MM.1S (cell line): Measurements from ENCODE around the gene ZNF888.

Experiments used
- DNase-seq: peaks from one replicate; pipeline ENCODE4 v3.0.0-alpha.2; 2015
- H2AFZ ChIP-seq: fragments of 300-600 bp; sonication (generic); 2 replicates; pipeline ENCODE4 v1.6.0; 2016; ENCODE audit warnings: antibody characterized with exemption, low read length
- H3F3A ChIP-seq: fragments of 300-600 bp; sonication (generic); 2 replicates; pipeline ENCODE4 v1.6.1; 2016; ENCODE audit warnings: mild to moderate bottlenecking, antibody characterized with exemption, low read length, moderate library complexity, mixed read lengths; ENCODE audit not compliant: insufficient read depth
- H3K27ac ChIP-seq: fragments of 300-600 bp; sonication (generic); 2 replicates; pipeline ENCODE4 v1.5.1; 2016; ENCODE audit warnings: mild to moderate bottlenecking, low read length
- H3K27me3 ChIP-seq: fragments of 300-600 bp; sonication (generic); replicated peaks from 2 replicates; pipeline ENCODE4 v1.6.0; 2016; ENCODE audit warnings: low read length; ENCODE audit not compliant: insufficient read depth
- H3K36me3 ChIP-seq: fragments of 300-600 bp; sonication (generic); replicated peaks from 2 replicates; pipeline ENCODE4 v1.6.1; 2016; ENCODE audit warnings: mild to moderate bottlenecking, low read length, mixed read lengths; ENCODE audit not compliant: insufficient read depth
- H3K4me1 ChIP-seq: fragments of 300-600 bp; sonication (generic); 2 replicates; pipeline ENCODE4 v1.6.1; 2016; ENCODE audit warnings: low read length, mixed read lengths
- H3K4me2 ChIP-seq: fragments of 300-600 bp; sonication (generic); 2 replicates; pipeline ENCODE4 v1.6.0; 2016; ENCODE audit warnings: low read depth, low read length
- H3K4me3 ChIP-seq: fragments of 300-600 bp; sonication (generic); 2 replicates; pipeline ENCODE4 v1.5.1; 2016; ENCODE audit warnings: low read length, mixed read lengths
- H3K79me2 ChIP-seq: fragments of 300-600 bp; sonication (generic); 2 replicates; pipeline ENCODE4 v1.6.1; 2016; ENCODE audit warnings: mixed run types, low read length, mixed read lengths
- H3K9ac ChIP-seq: fragments of 300-600 bp; sonication (generic); 2 replicates; pipeline ENCODE4 v1.6.1; 2016; ENCODE audit warnings: low read length, mixed read lengths
- H3K9me2 ChIP-seq: fragments of 300-600 bp; sonication (generic); replicated peaks from 2 replicates; pipeline ENCODE4 v1.6.1; 2016; ENCODE audit warnings: mild to moderate bottlenecking, low read length, mixed read lengths; ENCODE audit not compliant: insufficient read depth
- H3K9me3 ChIP-seq: fragments of 300-600 bp; sonication (generic); replicated peaks from 2 replicates; pipeline ENCODE4 v1.6.1; 2016; ENCODE audit warnings: mild to moderate bottlenecking, low read length, mixed read lengths; ENCODE audit not compliant: insufficient read depth
- H4K20me1 ChIP-seq: fragments of 300-600 bp; sonication (generic); 2 replicates; pipeline ENCODE4 v1.6.1; 2016; ENCODE audit warnings: mild to moderate bottlenecking, low read length, moderate library complexity, mixed read lengths; ENCODE audit not compliant: insufficient read depth
- EZH2 ChIP-seq: fragments of 300-600 bp; sonication (generic); optimal IDR thresholded peaks from 2 replicates; pipeline ENCODE3; 2017; ENCODE audit warnings: low read depth, mild to moderate bottlenecking, antibody characterized with exemption, low read length, mixed read lengths
- EZH2phosphoT487 ChIP-seq: fragments of 300-600 bp; sonication (generic); IDR thresholded peaks from 2 replicates; pipeline ENCODE4 v1.6.1; 2018; ENCODE audit warnings: antibody characterized with exemption, low read length
- TF ChIP-seq, protein P1 (sequence below): fragments of 300-600 bp; sonication (generic); IDR thresholded peaks from 2 replicates; pipeline ENCODE4 v1.5.1; 2016; ENCODE audit warnings: antibody characterized with exemption, low read length, mixed read lengths

The ZNF888 gene

DNA sequence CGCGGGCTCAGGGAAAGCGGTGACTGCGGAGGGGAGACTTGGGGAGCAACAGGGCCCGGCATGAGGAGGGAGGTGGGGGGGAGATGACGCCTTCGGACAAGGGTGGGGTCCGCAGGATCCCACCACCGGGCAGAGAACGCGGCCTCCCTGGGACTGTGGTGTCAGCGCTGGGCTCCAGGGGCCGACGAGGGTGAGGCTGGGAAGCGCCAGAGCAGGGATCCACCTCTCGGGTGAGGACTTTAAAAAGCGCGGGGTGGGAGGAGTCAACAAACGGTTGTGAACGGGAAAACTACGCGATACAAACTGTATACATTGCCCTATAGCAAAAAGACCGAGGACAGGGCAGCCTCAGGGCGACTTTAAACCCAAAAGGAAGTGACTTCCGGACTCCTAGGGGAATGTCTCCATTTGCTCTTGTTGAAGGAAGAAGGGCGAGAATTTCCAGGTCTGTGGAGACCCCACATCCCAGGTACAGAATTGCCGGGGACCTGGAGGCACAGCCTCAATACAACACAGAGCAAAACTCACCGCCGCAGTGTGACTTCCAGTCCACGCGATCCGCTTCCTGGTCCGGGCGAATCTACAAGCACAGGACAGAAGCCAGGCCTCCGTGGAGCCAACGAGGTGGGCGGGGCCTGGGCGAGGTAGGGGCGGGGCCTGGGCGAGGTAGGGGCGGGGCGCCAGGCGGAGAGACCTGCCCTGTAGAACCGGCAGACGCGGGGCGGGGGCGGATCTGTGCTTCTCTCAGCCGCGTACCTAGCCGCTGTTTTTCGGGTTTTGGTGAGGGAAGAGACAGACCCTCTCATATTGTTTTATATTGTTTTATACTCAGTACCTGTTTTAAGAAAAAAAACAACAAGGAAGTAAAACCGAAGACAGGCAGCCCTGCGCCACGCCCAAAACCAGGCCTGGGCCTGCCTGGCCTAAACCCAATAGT, at the start of gene ZNF888:
TSS of gene ZNF888 (minus strand) at position 588 of the 937 bp plus-strand sequence. CDS start 5,555 bp downstream, outside the sequence.
- Histone ChIP-seq H3K4me3 (peak within 1 kb of the TSS; percentile 48), H3K9ac (no peak within 1 kb of the TSS), H4K20me1 (no peaks in the 10 kb centered on the region), H3K36me3 (no peaks in the 10 kb centered on the region), H3K27me3 (no peaks in the 10 kb centered on the region), H3K4me2 (peak within 1 kb of the TSS; percentile 49; the same call in 1 of the 2 replicates), H3F3A (no peaks in the 10 kb centered on the region), H3K9me3 (no peaks in the 10 kb centered on the region), H3K79me2 (no peaks in the 10 kb centered on the region), H3K27ac (no peak within 1 kb of the TSS), H3K9me2 (no peaks in the 10 kb centered on the region), H3K4me1 (no peaks in the 10 kb centered on the region), H2AFZ (peak within 1 kb of the TSS; percentile 45)
- DNase-seq: peak; percentile 26
- TF ChIP-seq, protein P1, sequence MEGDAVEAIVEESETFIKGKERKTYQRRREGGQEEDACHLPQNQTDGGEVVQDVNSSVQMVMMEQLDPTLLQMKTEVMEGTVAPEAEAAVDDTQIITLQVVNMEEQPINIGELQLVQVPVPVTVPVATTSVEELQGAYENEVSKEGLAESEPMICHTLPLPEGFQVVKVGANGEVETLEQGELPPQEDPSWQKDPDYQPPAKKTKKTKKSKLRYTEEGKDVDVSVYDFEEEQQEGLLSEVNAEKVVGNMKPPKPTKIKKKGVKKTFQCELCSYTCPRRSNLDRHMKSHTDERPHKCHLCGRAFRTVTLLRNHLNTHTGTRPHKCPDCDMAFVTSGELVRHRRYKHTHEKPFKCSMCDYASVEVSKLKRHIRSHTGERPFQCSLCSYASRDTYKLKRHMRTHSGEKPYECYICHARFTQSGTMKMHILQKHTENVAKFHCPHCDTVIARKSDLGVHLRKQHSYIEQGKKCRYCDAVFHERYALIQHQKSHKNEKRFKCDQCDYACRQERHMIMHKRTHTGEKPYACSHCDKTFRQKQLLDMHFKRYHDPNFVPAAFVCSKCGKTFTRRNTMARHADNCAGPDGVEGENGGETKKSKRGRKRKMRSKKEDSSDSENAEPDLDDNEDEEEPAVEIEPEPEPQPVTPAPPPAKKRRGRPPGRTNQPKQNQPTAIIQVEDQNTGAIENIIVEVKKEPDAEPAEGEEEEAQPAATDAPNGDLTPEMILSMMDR: no peak
- TF ChIP-seq EZH2phosphoT487 (no peak), EZH2 (no peak)

DNA sequence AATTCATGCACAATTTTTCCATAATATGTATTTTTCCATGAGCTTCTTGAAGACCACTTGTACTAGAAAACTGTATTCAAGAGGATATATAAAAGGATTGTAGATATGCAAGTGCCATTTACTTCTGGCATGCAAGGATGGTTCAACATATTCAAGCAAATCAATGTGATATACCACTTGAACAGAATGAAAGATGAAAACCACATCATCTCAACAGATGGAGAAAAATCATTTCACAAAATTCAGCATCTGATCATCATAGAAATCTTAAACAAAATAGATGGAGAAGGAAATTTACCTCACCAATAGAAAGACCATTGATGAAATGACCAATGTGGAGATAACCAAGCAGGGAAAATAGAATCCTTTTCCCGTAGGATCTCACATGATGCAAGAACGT, 44.5 kb upstream of the ZNF888 start:
- no peak overlapping the region for H3K4me3 ChIP-seq
- TF ChIP-seq EZH2 (no peak), EZH2phosphoT487 (no peak)
- TF ChIP-seq, protein P1: no peak
- H3K36me3 ChIP-seq: no peaks in the 10 kb centered on the region
- H3K9ac ChIP-seq: no peak overlapping the region
- H3K27ac ChIP-seq: no peak overlapping the region
- H3F3A ChIP-seq: no peaks in the 10 kb centered on the region
- H4K20me1 ChIP-seq: no peaks in the 10 kb centered on the region
- H2AFZ ChIP-seq: no peak overlapping the region
- no peaks in the 10 kb centered on the region for H3K79me2 ChIP-seq
- H3K9me3 ChIP-seq: no peaks in the 10 kb centered on the region
- no peak for DNase-seq
- H3K4me1 ChIP-seq: no peaks in the 10 kb centered on the region
- H3K27me3 ChIP-seq: no peaks in the 10 kb centered on the region
- H3K4me2 ChIP-seq: no peak overlapping the region
- H3K9me2 ChIP-seq: no peaks in the 10 kb centered on the region

DNA sequence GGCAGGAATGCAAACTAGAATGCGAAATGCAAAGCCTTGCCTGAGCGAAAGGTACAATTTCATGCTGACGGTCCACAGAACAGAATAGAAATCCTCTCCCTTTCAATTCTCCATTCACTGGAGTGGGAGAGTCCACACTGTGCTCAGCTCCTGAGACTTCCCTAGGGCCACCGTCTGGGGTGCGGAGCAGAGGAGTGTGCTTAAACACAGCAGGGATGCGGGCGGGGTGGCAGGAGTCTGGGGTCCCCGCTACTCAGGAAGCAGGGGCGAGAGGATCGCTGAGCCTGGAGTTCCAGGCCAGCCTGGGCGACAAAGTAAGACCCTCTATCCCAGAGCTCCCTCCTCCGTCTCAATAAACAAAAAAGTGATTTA, 40.0 kb upstream of the ZNF888 start:
- H3K9me3 ChIP-seq: no peaks in the 10 kb centered on the region
- no peaks in the 10 kb centered on the region for H3K36me3 ChIP-seq
- no peak overlapping the region for H2AFZ ChIP-seq
- H3K4me2 ChIP-seq: no peak overlapping the region
- no peaks in the 10 kb centered on the region for H3K4me1 ChIP-seq
- no peak for DNase-seq
- H3K27ac ChIP-seq: no peak overlapping the region
- H4K20me1 ChIP-seq: no peaks in the 10 kb centered on the region
- H3F3A ChIP-seq: no peaks in the 10 kb centered on the region
- no peak overlapping the region for H3K9ac ChIP-seq
- no peaks in the 10 kb centered on the region for H3K27me3 ChIP-seq
- TF ChIP-seq EZH2 (no peak), EZH2phosphoT487 (no peak)
- TF ChIP-seq, protein P1: no peak
- no peak overlapping the region for H3K4me3 ChIP-seq
- H3K79me2 ChIP-seq: no peaks in the 10 kb centered on the region
- H3K9me2 ChIP-seq: no peaks in the 10 kb centered on the region
